ENCODE measurements around the gene KRT28. TPM values are rescaled to one million over a fixed set of nuclear protein-coding genes. Genes with fewer than 3 reads are reported as not detected.

Gene KRT28
- total and polyA plus RNA-seq, 2 of the 8 experiments (the other 6 are each of a cell fraction or from before 2014, with no cell fraction given): not detected

GRCh38 chr17:40844671-40845107, 44.9 kb upstream of the KRT28 start:
- no peak overlapping the region for H3K23ac ChIP-seq (ENCODE audit: insufficient read length)
- no peaks in the 10 kb centered on the region for H3K79me2 ChIP-seq (ENCODE audit: control insufficient read depth in 1 of 2, insufficient read depth in 2 of 2, low read length in 2 of 2)
- 87% methylated on average over 4 of the region's 4 CpGs; no CpG with 5 or more reads in 1 of the 2 experiments for WGBS, 2 experiments (ENCODE audit: extremely low coverage in 1 of 2, insufficient coverage in 1 of 2, insufficient read length in 1 of 2, insufficient replicate concordance in 2 of 2, low coverage in 1 of 2, low lambda C conversion rate in 2 of 2, missing lambda C conversion rate in 1 of 2)
- H2AK5ac ChIP-seq (ENCODE audit: low read depth, low read length): no peak overlapping the region
- no peaks in the 10 kb centered on the region for H3K9me3 ChIP-seq (ENCODE audit: insufficient read depth in 2 of 2, low read depth in 1 of 2, low read length in 1 of 2)
- no peak overlapping the region; the same call in 1 of the 2 replicates for H2BK15ac ChIP-seq (ENCODE audit: low read length)
- H3K4me3 ChIP-seq (ENCODE audit: extremely low read depth in 1 of 4, insufficient read depth in 2 of 4, low read depth in 3 of 4, low read length in 4 of 4): no peak overlapping the region
- no peak overlapping the region for H3K27ac ChIP-seq (ENCODE audit: low read depth, low read length)
- FAIRE-seq (no peak), DNase-seq (ENCODE audit: low read depth in 1 of 2, low spot score in 2 of 2) (no peak)
- no peak overlapping the region for H2BK5ac ChIP-seq (ENCODE audit: low read depth, low read length)
- no peak overlapping the region for H2BK20ac ChIP-seq (ENCODE audit: low read length)
- ChIA-PET POLR2A (ENCODE audit: partially characterized antibody) (no interaction called here), CTCF (ENCODE audit: partially characterized antibody) (interaction anchor here (1.2 kb wide), 1 partner anchor 478 kb away, joined by 3 read pairs; no protein-coding TSS in a partner anchor)
- H4K91ac ChIP-seq (replicated peaks; ENCODE audit: insufficient read length, low read length): no peak overlapping the region
- H4K8ac ChIP-seq (ENCODE audit: extremely low read depth, insufficient read depth, low read length): no peak overlapping the region
- no peak overlapping the region for H2AFZ ChIP-seq (ENCODE audit: low read length)
- H2BK120ac ChIP-seq (replicated peaks; ENCODE audit: low read depth, low read length): no peak overlapping the region
- no peaks in the 10 kb centered on the region for H3K23me2 ChIP-seq (ENCODE audit: low read depth, low read length)
- H3K18ac ChIP-seq (ENCODE audit: extremely low read depth, low read length): no peak overlapping the region
- no peaks in the 10 kb centered on the region for H3K27me3 ChIP-seq (replicated peaks in 1 of 4; ENCODE audit: control insufficient read depth in 3 of 4, extremely low read depth in 1 of 4, insufficient read depth in 3 of 4, low read length in 3 of 4)
- H3K56ac ChIP-seq (replicated peaks; ENCODE audit: insufficient read length, low read depth, low read length): no peak overlapping the region
- H3K4me2 ChIP-seq (ENCODE audit: insufficient read depth in 1 of 2, low read depth in 2 of 2, low read length in 2 of 2): no peak overlapping the region
- H3K9ac ChIP-seq (replicated peaks in 1 of 4; ENCODE audit: extremely low read depth in 1 of 4, low read depth in 3 of 4, low read length in 3 of 4): no peak overlapping the region
- H4K20me1 ChIP-seq (replicated peaks in 1 of 2; ENCODE audit: control insufficient read depth in 1 of 2, insufficient read depth in 2 of 2, low read length in 2 of 2): peaks cover 0 to 2% of the 10 kb centered on the region in 2 experiments
- no peak overlapping the region for H3K14ac ChIP-seq (ENCODE audit: insufficient read length)
- no peaks in the 10 kb centered on the region for H3K79me1 ChIP-seq (ENCODE audit: low read depth, low read length)
- H3K36me3 ChIP-seq (ENCODE audit: control insufficient read depth in 2 of 4, insufficient read depth in 4 of 4, low read length in 3 of 4): no peaks in the 10 kb centered on the region
- no peak overlapping the region for H4K5ac ChIP-seq (ENCODE audit: insufficient read length, low read depth, low read length)
- no peak overlapping the region for H2BK12ac ChIP-seq (ENCODE audit: low read depth, low read length)
- no peaks in the 10 kb centered on the region; a peak in 1 of 7 replicates for H3K4me1 ChIP-seq (replicated peaks in 1 of 4; ENCODE audit: control insufficient read depth in 3 of 4, insufficient read depth in 4 of 4, low read length in 3 of 4)
- no peak overlapping the region for H3K4ac ChIP-seq (replicated peaks; ENCODE audit: insufficient read length, low read depth, low read length)
- TF ChIP-seq ASH2L (IDR thresholded peaks at IDR 0.05; ENCODE audit: low read length) (no peak), RFX5 (IDR thresholded peaks at IDR 0.05; ENCODE audit: borderline replicate concordance, low read depth, low read length) (no peak), TEAD4 (IDR thresholded peaks at IDR 0.05; ENCODE audit: low read depth, low read length) (no peak), NRF1 (IDR thresholded peaks at IDR 0.05; ENCODE audit: low read depth, low read length) (no peak), RXRA (IDR thresholded peaks at IDR 0.05; ENCODE audit: insufficient read depth, low read depth, low read length) (no peak), JUN (IDR thresholded peaks at IDR 0.05; ENCODE audit: low read depth, low read length) (no peak), USF2 (IDR thresholded peaks at IDR 0.05; ENCODE audit: low read length) (no peak), TAF7 (optimal IDR thresholded peaks at IDR 0.05; ENCODE audit: borderline replicate concordance, low read depth, low read length) (no peak), POLR2AphosphoS5 (IDR thresholded peaks at IDR 0.05; ENCODE audit: low read depth, low read length) (no peak), CBX8 (IDR thresholded peaks at IDR 0.05; ENCODE audit: borderline replicate concordance, low read depth, low read length) (no peak), BRCA1 (IDR thresholded peaks at IDR 0.05; ENCODE audit: low read depth, low read length) (no peak), ZNF274 (IDR thresholded peaks at IDR 0.05; ENCODE audit: borderline replicate concordance, extremely low read depth, low read length) (no peak), GABPA (IDR thresholded peaks at IDR 0.05; ENCODE audit: borderline replicate concordance, insufficient read depth, low read length) (no peak), SP2 (IDR thresholded peaks at IDR 0.05; ENCODE audit: low read length) (no peak)
